GM19324 (cell line): Measurements from ENCODE around the gene MYPOP.
"Not testable (repeated sequence)": the region's sequence is repeated elsewhere in the genome, so short reads cannot be mapped to it uniquely, and the experiment has no call there.

Experiments used
- ATAC-seq: cut with Tn5 transposase; IDR thresholded peaks from one replicate; pipeline ENCODE4 v1.9.1; 2021; ENCODE audit warnings: mild to moderate bottlenecking, moderate library complexity; ENCODE audit not compliant: unreplicated experiment, low FRiP score

Gene MYPOP

DNA sequence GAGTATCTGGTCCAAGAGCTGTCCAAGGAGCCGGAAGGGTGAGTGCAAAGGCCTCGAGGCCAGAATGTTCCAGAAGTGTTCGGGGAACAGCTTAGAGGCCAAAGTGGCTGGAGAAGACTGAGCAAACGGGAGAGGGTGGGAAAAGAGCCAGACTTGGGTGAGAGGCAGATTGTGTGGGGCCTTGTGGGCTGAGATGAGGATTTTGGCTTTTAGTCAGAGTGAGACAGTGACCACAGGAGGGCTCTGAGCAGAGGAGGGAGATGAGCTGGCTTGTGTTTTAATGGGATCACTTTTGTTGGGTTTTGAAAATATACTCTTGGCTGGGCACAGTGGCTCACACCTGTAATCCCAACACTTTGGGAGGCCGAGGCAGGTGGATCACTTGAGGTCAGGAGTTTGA is 6.5 kb upstream of the MYPOP start:
- ATAC-seq = no peak

DNA sequence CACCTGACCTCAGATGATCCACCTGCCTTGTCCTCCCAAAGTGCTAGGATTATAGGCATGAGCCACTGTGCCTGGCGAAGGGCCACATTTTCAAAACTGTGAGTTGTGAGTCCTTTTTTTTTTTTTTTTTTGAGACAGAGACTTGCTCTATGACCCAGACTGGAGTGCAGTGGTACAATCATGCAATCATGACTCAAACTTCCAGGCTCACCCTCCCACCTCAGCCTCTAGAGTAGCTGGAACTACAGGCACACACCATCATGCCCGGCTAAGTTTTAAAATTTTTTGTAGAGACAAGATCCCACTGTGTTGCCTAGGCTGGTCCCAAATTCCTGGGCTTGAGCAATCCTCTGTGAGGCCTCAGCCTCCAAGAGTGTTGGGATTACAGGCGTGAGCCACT is 3.8 kb upstream of the MYPOP start:
- ATAC-seq = no peak

DNA sequence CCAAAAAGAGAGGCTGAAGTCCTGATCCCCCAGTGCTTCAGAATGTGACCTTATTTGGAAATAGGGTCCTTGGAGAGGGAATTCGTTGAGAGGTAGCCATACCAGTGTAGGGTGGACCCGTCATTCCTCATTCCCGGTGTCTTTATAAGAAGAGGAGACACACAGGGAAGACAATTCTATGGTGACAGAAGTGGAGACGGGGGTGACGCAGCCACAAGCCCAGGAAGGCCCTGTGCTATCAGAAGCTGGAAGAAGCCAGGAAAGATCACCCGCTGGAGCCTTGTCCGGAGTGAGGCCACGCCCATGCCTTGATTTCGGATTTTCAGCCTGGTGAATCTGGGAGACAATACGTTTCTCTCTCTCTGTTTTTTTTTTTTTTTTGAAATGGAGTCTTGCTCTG is 2.6 kb upstream of the MYPOP start:
- no peak for ATAC-seq

DNA sequence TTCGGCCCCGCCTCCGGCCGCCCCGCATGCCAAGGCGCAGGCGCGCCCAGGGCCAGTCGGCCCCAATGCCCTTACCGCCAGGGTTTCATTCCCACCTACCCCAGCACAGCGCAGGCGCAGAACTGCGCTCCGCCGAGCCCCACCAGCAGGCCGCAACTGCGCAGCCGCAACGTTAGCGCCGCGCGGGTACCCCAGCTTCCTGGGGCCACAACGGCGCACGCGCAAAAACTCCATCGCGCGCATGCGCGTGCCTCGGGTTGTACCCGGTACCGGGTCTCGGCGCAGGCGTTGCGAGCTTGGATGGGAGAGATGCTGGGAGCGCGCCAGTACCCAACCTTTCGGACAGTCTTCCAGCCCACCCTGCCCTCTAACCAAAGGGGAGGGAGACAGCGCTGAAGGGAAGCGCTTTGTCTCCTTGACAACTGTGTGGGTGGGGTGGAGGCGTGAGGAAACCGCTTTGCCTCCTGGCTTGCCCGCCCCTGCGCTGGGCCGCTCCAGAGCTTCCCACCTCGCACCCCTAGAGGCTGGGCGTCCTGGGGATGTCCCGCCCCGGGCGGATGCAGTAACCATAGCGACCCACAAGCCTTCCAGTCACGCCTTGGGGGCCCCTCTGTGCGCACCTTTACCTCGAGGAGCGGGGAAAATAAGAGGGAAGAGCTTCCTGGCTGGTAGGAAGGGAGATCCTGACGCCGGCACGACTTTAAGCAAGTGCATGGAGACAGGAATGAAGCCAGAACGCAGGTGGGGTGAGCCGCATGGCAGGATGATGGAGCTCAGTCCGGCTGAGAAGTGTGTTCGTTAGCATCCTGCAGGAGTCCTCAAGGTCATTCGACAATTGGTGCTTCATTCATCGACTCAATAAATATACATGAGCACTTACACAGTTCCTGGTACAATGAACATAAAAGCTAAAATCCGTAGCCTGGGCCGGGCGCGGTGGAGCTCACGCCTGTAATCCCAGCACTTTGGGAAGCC is 525 bp upstream of the MYPOP start:
- peak; percentile 93 for ATAC-seq

DNA sequence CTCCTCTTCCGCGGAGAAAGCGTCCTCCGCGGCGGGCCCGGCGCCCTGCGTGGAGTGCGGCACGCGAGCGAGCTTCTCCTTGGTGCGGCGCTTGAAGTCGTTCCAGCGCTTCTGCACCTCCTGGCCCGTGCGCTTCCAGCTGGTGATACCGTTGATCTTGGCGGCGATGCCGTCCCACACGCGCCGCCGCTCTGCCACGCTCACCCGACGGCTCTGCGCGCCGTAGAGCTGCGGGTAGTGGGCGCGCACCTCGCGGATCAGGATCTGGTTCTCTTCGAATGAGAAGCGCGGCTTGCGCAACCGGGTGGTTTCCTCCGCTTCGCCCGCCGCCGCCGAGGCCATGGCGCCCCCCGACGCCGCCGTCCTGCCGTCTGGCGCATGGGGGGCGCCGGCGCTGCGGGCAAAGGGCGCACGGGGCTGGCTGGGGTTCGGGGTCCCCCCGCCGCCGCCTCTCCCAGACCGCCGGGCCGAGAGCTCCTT is 941 bp downstream of the MYPOP start:
- ATAC-seq = no peak

DNA sequence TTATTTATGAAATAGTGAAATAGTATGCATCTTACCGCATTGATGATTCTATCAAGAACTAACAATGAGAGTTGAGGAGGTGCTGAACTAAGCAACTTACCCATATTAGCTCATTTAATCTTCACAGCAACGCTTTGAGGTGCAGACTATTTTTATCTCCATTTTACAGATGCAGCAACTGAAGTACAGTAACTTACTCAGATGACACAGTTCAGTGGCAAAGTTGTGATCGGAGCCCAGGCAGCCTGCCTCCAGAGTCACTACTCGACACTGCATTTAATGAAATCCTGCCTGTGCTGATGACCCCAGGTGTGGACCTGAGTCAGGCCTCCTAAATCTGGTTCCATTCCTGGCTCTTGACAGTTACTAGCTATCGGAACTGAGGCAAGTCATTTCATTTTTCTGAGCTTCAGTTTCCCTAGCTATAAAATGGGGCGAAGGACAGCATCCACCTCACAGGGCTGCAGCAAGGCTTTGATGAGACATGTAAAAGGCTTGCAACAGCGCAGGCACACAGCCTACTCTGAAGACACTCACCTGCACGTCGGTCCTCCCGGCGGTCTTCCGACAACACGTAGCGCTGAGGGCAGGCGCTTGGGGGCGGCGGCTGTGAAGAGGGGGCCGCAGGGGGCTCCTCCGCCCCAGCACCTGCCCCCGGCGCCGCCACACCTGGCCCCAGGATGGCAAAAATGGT is 1.5 kb downstream of the MYPOP start:
- ATAC-seq = no peak

DNA sequence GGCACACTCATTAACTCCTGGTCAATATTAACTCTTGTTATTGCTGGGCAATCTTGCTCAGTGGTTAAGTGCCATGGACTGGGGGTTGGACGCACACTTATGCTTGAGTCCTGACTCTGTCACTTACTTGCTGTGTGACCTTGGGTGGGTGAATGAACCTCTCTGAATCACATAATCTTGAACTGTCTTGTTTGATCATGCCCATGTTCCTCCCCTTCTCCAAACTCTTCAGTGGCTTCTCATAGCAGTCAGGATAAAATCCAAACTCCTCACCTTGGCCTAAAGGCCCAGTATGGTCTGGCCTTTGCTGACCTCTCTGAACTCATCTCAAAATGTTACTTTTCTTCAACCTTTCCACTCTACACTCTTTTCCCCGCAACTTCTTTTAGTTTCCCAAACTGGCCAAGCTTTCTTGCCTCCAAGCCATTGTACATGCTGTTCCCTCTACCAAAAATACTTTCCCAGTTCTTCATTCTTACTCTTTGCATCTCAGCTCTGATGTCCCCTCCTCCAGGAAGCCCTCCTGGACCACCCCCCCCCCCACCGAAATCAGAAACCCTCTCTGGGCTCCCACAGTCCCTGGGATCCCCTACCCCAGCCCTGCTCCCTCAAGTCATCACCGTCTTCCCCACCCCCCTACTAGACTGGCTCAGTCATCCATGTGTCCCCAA is 2.4 kb downstream of the MYPOP start:
- no peak for ATAC-seq

DNA sequence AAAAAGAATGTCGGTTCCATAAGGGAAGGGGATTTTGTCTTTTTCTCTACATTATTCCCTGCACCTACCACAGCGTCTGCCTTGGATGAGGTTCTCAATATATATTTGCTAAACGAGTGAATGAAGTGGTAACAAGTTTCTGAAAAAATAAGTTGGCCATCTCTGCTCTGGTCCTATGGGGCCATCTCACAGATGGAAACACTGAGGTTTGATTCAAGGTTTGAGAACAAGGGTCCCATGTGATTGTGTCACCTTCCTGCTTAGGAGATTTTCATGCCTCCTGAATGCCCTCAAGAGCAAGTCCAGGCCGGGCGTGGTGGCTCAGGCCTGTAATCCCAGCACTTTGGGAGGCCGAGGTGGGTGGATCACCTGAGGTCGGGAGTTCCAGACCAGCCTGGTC is 3.2 kb downstream of the MYPOP start:
- no peak for ATAC-seq

DNA sequence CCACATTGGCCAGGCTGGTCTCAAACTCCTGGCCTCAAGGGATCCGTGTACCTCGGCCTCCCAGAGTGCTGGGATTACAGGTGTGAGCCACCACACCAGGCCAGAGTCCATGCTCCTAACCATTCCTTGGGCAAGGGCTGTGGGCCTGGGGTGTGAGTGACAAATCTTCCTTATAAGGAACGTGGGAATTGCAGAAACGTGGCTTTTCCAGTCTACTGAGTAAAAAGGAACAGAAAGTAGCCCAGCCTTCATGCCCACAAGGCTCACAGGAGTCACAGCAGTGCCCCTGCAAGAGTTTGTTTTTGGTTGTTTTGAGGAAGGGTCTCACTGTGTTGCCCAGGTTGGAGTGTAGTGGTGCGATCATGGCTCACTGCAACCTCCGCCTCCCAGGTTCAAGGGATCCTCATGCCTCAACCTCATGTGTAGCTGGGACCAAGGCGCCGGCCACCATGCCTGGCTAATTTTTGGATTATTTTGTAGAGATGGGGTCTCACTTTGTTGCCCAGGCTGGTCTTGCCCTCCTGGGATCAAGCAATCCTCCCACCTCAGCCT is 5.1 kb downstream of the MYPOP start:
- ATAC-seq = no peak

DNA sequence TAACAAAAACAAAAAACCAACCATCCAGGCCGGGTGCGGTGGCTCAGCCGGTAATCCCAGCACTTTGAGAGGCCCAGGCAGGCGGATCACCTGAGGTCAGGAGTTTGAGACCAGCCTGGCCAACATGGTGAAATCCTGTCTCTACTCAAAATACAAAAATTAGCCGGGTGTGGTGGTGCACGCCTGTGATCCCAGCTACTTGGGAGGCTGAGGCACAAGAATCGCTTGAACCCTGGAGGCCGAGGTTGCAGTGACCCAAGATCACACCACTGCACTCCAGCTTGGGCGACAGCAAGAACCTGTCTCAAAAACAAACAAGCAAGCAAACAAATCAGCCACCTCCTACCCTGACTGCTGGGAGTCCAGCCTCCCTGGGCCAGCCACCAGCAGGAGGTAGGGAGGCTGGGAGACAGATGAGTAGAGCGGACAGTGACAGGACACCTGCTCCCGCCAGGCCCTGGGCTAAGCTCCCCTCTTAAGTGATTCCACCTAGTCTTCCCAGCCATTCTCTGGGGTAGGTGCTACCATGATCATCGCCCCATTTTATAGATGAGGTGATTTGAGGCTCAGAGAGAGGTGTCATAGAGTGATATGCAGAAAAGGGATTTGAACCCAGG is 6.3 kb downstream of the MYPOP start:
- not testable (repeated sequence) for ATAC-seq

DNA sequence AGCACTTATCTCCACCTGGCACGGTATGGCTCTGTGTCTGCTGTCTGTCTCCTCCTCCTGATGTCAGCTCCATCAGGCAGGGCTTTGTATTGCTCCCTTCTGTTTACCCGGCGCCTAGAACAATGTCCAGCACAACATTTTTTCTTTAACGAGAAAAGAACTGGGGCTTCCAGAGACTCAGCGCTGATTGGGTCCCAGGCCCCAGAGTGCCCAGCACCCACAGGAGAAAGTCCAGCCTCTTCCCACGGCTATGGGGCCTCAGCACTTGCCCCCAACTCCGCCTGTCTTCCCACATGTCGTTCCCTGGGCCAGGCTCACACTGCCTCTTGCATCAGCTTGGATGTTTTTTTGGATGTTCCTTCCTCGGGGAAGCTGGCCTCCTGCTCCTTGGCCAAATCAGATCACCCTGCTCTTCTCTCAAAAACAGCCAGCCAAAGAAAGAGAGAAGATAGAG is 6.9 kb downstream of the MYPOP start:
- ATAC-seq = no peak

DNA sequence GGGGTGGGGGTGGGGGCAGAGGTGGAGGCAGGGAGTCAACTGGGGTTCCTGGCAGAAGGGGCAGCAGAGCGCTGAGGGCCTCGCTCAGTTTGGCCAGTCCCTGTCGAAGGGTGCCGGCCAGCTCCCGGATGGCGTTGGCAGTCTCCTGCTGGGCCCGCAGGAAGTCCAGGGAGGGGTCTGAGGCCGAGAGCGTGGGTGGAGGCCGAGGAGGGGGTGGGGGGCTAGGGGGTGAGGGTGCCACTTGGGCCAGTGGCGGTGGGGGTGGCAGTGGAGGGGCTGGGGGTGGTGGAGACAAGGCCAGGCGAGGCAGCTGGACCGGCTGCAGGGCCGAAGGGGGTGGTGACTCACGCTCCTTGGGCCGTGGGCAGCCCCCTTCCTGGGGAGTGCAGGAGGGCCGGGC is 11.5 kb downstream of the MYPOP start:
- no peak for ATAC-seq

DNA sequence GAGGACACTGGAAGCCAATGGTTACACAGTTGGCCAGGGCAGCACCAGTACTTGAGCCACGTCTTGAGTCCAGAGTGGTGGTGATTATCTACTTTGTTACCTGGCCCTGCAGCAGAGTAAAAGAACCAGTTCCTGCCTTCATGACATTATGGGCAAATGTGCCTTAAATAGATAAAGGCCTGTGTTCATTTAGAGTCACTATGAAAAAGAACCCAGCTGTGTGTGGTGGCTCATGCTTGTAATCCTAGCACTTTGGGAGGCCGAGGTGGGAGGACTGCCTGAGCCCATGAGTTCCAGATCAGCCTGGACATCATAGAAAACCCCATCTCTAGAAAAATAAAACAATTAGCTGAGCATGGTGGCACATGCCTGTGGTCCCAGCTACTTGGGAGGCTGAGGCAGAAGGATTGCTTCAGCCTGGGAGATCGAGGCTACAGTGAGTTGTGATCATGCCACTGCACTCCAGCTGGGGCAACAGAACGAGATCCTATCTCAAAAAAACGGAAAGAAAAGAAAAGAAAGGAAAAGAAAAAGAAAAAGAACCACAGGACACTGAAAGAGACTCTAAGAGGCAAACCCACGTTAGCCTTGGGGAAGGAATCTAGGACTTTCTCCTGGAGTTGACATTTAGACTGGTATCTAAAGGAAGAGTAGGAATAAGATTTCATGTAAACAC is 13.1 kb downstream of the MYPOP start:
- ATAC-seq = no peak

DNA sequence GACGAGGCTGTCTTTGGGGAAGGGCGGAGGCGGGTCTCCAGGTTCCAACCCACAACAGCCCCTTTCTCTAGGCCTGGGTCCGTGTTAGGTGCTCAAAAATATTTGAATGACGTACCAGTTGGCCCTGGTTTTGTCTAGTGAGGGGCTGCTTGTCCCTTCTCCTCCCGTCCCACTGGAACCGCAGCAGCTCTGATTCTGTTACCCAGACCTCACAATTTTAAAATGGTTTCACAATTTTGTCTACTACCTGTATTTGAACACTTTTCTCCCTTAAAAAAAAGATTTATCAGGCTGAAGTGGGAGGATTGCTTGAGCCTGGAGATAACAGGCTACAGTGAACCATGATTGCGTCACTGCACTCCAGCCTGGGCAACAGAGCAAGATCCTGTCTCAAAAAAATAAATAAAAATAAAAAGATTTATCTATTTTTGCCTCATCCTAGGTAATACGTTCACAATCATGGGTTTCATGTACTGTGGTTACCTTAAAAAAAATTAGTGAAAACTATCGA is 15.2 kb downstream of the MYPOP start:
- no peak for ATAC-seq

DNA sequence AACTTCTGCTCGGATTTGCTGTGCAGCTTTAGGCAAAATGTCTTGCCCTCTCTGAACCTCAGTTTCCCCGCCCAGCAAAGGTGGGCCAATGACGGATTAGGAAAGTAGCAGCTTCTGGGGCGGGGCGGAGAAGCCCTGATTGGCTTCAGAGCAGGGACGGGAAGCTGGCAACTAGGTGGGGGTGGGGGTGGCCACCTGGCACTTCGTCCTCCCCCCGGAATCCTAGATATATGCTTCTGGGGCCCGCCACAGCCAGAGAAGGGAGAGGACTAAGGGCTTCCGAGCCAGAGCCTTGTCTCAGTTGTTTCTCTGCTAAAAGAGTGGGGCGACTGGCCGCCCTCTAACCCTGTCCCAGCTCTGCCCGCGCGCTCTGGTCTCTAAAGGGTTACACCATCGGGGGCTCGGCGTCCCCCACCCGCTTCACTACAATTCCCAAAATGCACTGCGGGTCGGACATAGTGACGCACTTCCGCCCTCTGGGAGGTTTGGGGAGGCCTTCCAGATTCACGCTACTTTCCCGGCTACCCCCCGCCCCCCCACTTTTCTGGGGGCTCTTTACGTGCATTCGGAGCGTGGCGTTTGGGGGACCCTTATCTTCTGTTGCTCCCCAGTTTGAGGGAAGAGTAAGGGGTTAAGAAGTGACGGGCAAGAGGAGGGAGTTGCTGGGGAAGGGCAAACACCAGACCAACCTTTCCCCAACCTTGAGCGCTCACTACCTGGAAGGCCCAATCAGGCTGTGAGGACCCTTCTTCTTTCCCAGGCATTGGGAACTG is 15.8 kb downstream of the MYPOP start:
- peak; percentile 43 for ATAC-seq

DNA sequence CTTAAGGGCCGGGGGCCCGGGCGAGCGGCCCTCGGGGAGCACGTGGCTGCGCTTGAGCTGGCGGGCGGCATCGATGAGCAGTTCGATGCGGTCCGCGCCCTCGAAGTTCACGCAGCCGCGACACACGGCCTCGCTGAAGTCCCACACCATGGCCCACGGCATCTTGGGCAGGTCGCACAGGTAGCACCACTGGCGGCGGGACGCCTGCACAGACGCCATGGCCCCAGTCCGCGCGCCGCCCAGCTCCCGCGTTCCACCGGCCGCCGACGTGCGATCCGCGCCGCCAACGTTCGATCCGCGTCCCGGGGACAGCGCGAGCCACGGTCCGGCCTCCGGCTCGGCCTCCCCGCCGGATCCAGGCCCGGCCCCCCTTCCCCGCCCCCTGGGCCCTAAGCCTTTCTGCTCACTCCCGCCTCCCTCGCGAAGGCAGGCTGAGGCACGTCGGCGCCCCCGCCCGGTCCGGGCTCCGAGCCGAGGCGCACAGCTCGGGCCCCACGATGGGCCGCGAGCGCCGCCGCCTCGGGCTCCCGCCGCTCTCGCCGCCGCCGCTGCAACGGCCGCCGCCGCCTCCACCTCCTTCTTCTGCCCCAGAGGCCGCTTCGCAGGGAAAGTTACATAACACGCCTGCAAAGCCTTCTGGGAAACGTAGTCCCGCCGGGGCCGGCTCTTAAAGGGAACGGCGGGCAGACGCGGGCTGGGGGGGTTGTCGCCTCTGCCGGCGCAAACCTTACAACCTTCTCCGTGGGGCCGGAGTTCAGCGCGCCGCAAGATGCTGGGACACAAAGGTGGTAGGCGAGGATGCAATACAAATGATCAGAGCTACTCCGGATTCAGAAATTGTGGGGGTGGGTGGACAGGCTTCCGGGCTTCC is 16.6 kb downstream of the MYPOP start, which contains the start of gene IRF2BP1:
Gene IRF2BP1, minus strand, starts transcription at position 586 of the 871 bp plus-strand sequence. Its CDS starts 367 bp downstream, at position 219.
- ATAC-seq = peak; percentile 43

DNA sequence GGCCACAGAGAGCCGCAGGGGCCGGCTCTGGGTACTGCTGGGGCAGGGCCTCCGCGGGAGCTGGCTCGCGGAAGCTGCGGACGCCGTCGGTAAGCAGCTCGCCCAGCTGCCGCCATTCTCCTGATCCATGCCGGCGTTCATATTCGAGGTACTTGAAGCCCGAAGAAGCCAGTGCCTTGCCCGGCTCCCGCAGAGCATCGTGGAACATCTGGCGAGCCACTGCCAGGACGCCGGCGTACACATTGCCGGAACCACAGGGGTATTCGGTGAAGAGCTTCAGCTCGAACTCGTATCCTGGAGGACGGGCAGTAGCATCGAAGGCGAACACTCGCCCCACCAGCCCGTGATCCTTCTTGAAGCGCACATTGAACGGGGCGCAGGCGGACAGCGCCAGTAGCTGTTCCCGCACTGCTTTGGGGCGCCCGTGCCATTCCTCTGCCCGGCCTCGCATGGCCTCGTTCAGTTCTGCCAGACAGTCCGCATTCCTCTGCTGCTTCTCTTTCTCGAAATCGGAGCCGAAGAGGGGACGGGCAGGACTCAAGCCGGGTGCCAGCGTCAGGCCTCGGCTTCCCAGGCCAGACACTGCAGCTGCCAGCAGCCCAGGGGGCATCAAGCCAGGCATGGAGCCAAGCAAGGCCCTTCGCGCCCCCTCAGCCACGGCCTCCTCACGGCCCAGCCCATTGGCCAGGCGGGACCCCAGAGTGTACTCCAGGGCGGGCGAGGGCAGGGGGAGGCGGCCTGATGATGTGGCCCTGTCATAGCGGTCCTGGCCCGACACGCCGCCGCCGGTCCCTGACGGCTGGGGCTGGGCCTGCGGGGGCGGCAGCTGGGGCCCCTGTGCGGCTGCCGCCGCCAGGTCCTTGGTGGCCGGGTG is 17.5 kb downstream of the MYPOP start:
- ATAC-seq = no peak
